Kidney (tissue), 14 donors: ENCODE data around the gene CFAP100. TPM values are rescaled to one million over a fixed set of nuclear protein-coding genes. Genes with fewer than 3 reads are reported as not detected.

Experiments
- DNase-seq, 5 donors: peaks; one replicate each; pipeline ENCODE4 v3.0.0-alpha.2; 2013 to 2020
- FAIRE-seq: peaks from 2 replicates; lab custom pipeline; 2012; peaks lifted over from hg19 to GRCh38; lab: Jason Lieb, UNC
- H3K27ac ChIP-seq, 2 donors: one replicate each; pipeline ENCODE4 v1.7.0; 2013; ENCODE audit warnings: low read depth in 2 of 2, low read length in 2 of 2, inconsistent platforms in 1 of 2
- H3K27me3 ChIP-seq: one replicate; pipeline ENCODE4 v1.7.1; 2013; ENCODE audit warnings: low read length, inconsistent platforms; ENCODE audit not compliant: control insufficient read depth, insufficient read depth
- H3K36me3 ChIP-seq, 3 donors: one replicate each; pipeline versions ENCODE4 v1.7.0 to v1.7.1; 2013; ENCODE audit warnings: low read length in 3 of 3, control low read depth in 1 of 3, inconsistent platforms in 1 of 3; ENCODE audit not compliant: insufficient read depth in 3 of 3, control insufficient read depth in 2 of 3
- H3K4me1 ChIP-seq, 3 donors: one replicate each; pipeline versions ENCODE4 v1.7.0 to v1.7.1; 2013; ENCODE audit warnings: low read length in 3 of 3, inconsistent platforms in 1 of 3, low read depth in 1 of 3; ENCODE audit not compliant: control insufficient read depth in 2 of 3, insufficient read depth in 2 of 3
- H3K4me3 ChIP-seq, 3 donors: one replicate each; pipeline versions ENCODE4 v1.7.0 to v1.8.1; 2013; ENCODE audit warnings: low read length in 3 of 3, control low read depth in 1 of 3, inconsistent platforms in 1 of 3
- H3K9ac ChIP-seq, 3 donors: one replicate each; pipeline versions ENCODE4 v1.7.0 to v1.7.1; 2013; ENCODE audit warnings: low read length in 3 of 3, control low read depth in 1 of 3, inconsistent platforms in 1 of 3
- H3K9me3 ChIP-seq, 3 donors: one replicate each; pipeline versions ENCODE4 v1.7.0 to v1.7.1; 2013; ENCODE audit warnings: low read length in 3 of 3, control low read depth in 1 of 3, inconsistent platforms in 1 of 3; ENCODE audit not compliant: control insufficient read depth in 2 of 3, insufficient read depth in 1 of 3
- intact Hi-C: fragments of 100-400 bp; cut with DNase I; formaldehyde crosslinking; loops from one replicate; pipeline ENCODE4 v1.11.1; 2022
- polyA plus RNA-seq: library from polyadenylated mRNA; stranded (reverse); fragments of 350-450 nt; fragmentation: Illumina TruSeq; extraction: RNeasy Lipid Tissue Mini Kit (QIAGEN cat#74804); gene quantifications from one replicate; pipeline ENCODE4 v1.2.3, GENCODE V29; 2014; ENCODE audit warnings: low read depth, low replicate concordance; ENCODE audit not compliant: insufficient read depth
- total RNA-seq: library from RNA; stranded (reverse); fragmentation: NEBNext Ultra II Directional; extraction: Animal tissue kit (Norgen Biotek cat#: 25700); gene quantifications from one replicate; pipeline ENCODE4 v1.2.1, GENCODE V29; 2021
- TF ChIP-seq, protein P1 (sequence below): IDR thresholded peaks from 3 replicates; pipeline ENCODE4 v1.5.1; 2012; ENCODE audit warnings: mild to moderate bottlenecking, moderate library complexity, borderline replicate concordance; ENCODE audit not compliant: insufficient read depth; ENCODE audit errors: extremely low read depth
- donor health status: control.
- donor health status: control.
- donor health status: control.
- donor health status: control.
- donor health status: control.
- donor health status: DM: yes; HTN: yes; CAD: no.
- donor health status: Normal renal cell carcinoma (clear cell type).

CFAP100 gene
- total and polyA plus RNA-seq, 2 donors from 2014 or later = 0.60 TPM; not detected in 1

GRCh38 chr3:126393563-126393962 lies 1.1 kb upstream of the CFAP100 start:
- TF ChIP-seq, protein P1, sequence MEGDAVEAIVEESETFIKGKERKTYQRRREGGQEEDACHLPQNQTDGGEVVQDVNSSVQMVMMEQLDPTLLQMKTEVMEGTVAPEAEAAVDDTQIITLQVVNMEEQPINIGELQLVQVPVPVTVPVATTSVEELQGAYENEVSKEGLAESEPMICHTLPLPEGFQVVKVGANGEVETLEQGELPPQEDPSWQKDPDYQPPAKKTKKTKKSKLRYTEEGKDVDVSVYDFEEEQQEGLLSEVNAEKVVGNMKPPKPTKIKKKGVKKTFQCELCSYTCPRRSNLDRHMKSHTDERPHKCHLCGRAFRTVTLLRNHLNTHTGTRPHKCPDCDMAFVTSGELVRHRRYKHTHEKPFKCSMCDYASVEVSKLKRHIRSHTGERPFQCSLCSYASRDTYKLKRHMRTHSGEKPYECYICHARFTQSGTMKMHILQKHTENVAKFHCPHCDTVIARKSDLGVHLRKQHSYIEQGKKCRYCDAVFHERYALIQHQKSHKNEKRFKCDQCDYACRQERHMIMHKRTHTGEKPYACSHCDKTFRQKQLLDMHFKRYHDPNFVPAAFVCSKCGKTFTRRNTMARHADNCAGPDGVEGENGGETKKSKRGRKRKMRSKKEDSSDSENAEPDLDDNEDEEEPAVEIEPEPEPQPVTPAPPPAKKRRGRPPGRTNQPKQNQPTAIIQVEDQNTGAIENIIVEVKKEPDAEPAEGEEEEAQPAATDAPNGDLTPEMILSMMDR = no peak
- no peaks in the 10 kb centered on the region for H3K27me3 ChIP-seq
- FAIRE-seq (no peak), DNase-seq (no peak)
- no peak overlapping the region for H3K4me3 ChIP-seq
- H3K9ac ChIP-seq = no peak overlapping the region
- no peaks in the 10 kb centered on the region for H3K9me3 ChIP-seq
- peaks cover 0 to 4% (median 0%) of the 10 kb centered on the region in 3 donors for H3K4me1 ChIP-seq
- intact Hi-C loops = loop anchor here (10.0 kb wide), 1 partner anchor 139 kb away; no protein-coding TSS in a partner anchor
- H3K36me3 ChIP-seq = no peaks in the 10 kb centered on the region
- no peak overlapping the region for H3K27ac ChIP-seq

DNA sequence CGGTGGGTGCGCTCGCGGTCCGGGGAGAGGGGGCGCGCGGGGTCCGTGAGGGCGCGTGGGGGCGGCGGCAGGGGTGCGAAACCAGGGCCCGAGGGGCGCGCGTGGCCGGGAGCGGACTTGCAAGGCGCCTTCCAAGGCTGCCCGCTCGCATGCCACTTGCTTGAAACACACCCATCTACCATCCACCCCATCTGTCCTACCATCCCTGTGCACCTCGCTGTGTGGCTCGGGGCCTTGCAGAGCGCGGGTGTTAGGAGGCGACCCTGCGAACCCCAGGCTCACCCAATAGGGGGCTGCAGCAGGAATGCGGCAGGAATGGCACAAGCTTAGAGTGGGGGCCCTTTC lies 240 bp downstream of the CFAP100 start:
- Histone ChIP-seq H3K36me3 (no peaks in the 10 kb centered on the region), H3K4me1 (no peaks in the 10 kb centered on the region), H3K9ac (no peak overlapping the region), H3K9me3 (no peaks in the 10 kb centered on the region), H3K27ac (no peak overlapping the region), H3K27me3 (no peaks in the 10 kb centered on the region), H3K4me3 (peak overlapping the region in 1 of 3 donors; percentile 1)
- intact Hi-C loops = loop anchor here (10.0 kb wide), 1 partner anchor 140 kb away; no protein-coding TSS in a partner anchor
- FAIRE-seq (no peak), DNase-seq (peak in 1 of 5 donors; percentile 70)
- TF ChIP-seq, protein P1 = no peak

- Histone ChIP-seq H3K9ac (no peak overlapping the region), H3K36me3 (no peaks in the 10 kb centered on the region), H3K27ac (no peak overlapping the region), H3K4me3 (no peak overlapping the region), H3K27me3 (no peaks in the 10 kb centered on the region), H3K4me1 (no peaks in the 10 kb centered on the region), H3K9me3 (no peaks in the 10 kb centered on the region)
- TF ChIP-seq, protein P1 = no peak
- no peak for FAIRE-seq
- intact Hi-C loops = loop anchor here (10.0 kb wide), 1 partner anchor 141 kb away; no protein-coding TSS in a partner anchor
- DNase-seq = peak in 1 of 5 donors; percentile 64
Observed at GRCh38 chr3:126395846-126396513, 1.3 kb downstream of the CFAP100 start.

- intact Hi-C loops = loop anchor here (10.0 kb wide), 1 partner anchor 142 kb away; no protein-coding TSS in a partner anchor
- Histone ChIP-seq H3K27me3 (no peaks in the 10 kb centered on the region), H3K9ac (no peak overlapping the region), H3K4me3 (no peak overlapping the region), H3K27ac (no peak overlapping the region), H3K36me3 (no peaks in the 10 kb centered on the region), H3K4me1 (no peaks in the 10 kb centered on the region), H3K9me3 (no peaks in the 10 kb centered on the region)
- FAIRE-seq (no peak), DNase-seq (peak in 1 of 5 donors; percentile 40)
- TF ChIP-seq, protein P1 = no peak
Observed at GRCh38 chr3:126396536-126396935, 1.8 kb downstream of the CFAP100 start.
